GM21786 (cell line): ENCODE data around the gene P2RX1.

Source experiments
- ATAC-seq: cut with Tn5 transposase; IDR thresholded peaks from one replicate; pipeline ENCODE4 v1.9.1; 2021; ENCODE audit not compliant: unreplicated experiment

Gene P2RX1

GRCh38 chr17:3907483-3908216 lies 8.6 kb downstream of the P2RX1 start:
- no peak for ATAC-seq

DNA sequence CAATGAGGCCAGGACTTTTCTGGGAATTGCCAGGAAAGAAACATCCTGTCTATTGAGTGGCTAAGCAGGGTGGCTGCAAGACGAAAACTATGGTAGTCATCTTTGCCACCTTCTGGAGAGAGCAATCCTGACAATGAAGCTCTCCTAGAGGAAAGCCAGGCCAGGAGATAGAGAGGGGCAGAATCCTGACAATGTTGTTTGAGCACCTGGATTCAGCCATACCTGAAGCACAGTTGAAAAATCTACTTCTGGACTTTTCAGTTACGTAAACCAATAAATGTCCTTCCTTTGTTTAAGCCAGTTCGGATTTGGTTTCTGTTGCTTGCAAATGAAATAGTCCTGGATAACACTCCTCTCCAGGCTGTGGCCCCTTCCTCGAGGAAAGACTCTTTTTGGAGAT lies 9.4 kb downstream of the P2RX1 start:
- ATAC-seq: no peak

DNA sequence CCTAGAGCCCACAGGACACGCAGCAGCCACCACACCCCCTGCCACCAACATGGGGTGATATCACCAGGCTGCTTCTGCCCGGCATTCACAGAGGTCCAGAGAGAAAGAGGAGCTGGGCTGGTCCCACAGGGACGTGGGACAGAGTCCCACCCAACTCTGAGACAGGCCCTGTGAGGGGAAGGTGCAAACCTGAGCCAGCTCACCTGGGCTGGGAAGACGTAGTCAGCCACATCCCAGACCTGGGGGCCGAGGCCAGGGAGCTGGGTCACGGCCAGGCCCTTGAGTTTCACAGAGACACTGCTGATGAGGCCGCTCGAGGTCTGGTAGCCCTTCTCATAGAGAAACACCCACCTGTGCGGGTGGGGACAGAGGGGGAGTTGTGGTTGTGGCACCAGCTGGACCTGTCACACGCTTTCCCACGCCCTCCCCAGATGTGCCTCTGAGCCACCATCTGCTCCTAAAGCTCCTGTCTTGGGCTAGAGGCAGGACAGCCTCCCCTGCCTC lies 11.2 kb downstream of the P2RX1 start:
- no peak for ATAC-seq

DNA sequence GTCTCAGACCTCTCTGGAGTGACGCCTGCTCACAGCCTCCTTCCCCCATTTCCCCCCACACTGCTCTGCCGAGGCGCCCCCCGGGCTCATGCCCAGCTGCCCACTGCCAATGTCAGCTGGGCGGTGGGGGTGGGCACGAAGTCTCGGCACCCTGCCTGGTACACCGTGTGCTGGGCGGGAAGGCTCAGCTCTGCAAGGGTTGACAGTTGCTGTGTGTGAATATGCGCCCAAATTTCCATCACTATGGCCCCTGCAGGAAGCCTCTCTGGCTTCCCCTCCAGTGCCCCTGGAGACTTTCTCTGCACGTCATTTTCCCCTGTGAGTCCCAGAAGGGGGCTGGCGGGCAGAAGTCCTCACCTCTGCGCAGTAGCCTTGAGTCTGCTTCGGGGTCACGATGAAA lies 11.8 kb downstream of the P2RX1 start:
- no peak for ATAC-seq

- no peak for ATAC-seq
Observed at GRCh38 chr17:3903881-3904290, 12.4 kb downstream of the P2RX1 start.

GRCh38 chr17:3903051-3903825 lies 13.0 kb downstream of the P2RX1 start:
- no peak for ATAC-seq

DNA sequence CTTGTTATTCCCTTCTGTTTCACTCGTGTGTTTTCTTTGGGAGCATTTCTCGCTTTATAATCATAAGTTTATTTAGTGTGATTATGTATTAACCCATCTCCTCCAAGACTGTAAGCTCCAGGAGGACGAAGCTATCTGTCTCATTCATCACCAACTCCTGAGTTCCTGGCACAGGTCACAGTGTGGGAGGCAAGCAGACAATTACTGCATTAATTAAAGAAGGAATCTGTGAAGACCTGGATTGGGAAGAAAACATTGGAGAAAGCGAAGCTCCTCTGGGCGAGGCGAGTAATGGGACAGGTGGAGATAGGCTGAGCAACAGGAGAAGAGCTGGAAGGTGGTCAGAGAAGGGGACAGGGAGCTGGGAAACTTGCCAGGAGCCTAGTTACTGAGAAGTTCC lies 15.6 kb downstream of the P2RX1 start:
- ATAC-seq: no peak

DNA sequence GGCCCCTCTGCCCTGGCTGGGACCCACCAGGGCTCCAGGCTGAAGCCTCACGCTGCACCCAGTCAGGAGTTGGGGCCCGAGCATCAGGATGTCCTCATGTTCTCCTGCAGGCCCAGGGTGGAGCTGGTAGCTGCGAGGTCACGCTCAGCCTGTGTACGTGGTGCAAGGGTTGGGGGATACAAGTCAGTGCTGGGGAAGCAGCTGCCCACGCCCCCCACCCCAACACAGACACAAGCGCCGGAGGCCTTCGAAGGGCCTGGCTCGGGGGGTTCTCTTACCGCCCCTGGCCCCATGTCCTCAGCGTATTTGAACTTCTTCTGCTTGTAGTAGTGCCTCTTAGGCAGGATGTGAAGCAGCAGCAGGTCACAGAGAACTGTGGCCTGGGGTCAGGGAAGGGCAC lies 18.5 kb downstream of the P2RX1 start:
- ATAC-seq: no peak

GRCh38 chr17:3896968-3897235 lies 19.4 kb downstream of the P2RX1 start:
- no peak for ATAC-seq

DNA sequence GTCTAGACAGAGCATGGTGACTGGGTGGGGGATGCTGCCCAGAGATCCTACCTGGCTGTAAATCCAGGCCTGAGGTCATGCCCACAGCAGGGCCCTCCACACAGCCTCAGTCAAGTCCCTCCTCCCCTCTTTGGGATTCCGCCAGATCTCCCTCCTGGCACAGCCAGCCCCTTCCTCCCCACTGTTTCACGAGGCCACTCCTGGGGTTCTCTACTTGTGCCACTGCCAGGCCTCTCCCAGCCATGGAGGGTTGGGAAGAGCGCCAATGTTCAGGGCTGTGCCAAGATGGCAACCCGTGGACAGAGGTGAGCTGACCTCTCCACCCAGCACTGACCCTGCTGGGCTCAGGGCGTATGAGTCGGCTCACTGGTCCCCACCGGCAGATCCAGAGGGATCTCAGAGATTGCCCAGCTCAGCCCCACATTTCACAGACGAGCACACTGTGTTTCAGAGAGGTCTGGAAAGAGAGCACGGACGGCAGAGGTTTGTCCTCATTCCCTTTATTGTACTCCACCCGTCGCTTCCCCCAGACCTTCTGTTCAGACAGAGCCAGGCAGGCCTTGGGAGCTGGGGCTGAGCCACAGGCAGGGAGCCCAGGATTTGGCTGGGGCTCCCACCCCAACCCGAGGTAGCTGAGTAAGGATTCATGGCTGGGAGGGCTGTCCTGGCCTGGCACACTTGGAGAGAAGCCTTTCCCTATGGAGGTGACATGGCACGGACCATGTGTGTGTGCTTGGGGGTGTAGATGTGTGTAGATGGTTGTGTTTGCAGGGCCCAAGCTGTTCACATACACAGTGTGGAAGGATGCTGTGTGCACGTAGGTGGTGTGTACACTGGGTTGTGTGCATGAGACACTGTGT lies 19.9 kb downstream of the P2RX1 start:
- ATAC-seq: no peak

GRCh38 chr17:3895354-3895753 lies 20.9 kb downstream of the P2RX1 start:
- ATAC-seq: no peak

GRCh38 chr17:3894911-3895343 lies 21.3 kb downstream of the P2RX1 start:
- no peak for ATAC-seq

GRCh38 chr17:3894188-3894587 lies 22.1 kb downstream of the P2RX1 start:
- no peak for ATAC-seq

- ATAC-seq: no peak
Observed at GRCh38 chr17:3893720-3894116, 22.5 kb downstream of the P2RX1 start.

DNA sequence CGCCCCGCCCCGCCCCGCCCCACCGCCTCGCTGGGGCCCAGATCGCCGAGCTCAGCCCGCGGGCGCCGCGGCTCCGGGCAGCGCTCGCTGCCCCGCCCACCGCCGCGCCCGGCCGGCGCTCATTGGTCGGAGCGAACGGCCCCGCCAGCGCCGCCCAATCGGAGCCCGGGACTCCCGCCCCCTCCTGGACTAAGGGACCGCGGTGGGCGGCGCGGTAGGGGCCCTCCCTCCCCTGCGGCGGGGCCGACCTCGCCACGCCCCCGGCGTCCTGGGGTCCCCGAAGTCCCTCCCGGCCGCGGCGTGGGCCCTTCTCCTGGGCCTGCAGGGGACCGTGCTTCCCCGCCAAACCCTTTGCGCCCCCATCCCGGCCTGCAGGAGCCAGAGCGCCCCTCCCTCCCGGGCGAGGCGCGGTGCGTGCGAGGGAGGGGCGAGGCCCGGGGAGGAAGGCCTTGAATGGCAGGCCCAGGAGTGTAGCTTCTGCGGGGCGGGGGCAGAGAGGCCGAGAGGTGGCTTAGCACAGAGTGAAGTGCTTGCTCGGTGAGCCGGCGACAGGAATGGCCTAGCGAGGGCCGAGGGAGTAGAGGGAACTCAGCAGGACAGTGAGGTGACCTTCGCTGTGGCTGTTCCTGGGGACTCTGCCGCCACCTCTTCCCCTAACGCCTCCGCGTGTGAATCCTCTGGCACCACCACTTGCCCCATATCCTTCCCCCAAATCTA lies 23.1 kb downstream of the P2RX1 start, which contains the start of gene CAMKK1:
TSS of gene CAMKK1 (minus strand) at position 51 of the 717 bp plus-strand sequence. CDS start 7,366 bp downstream, outside the sequence.
- ATAC-seq: peak; percentile 81

DNA sequence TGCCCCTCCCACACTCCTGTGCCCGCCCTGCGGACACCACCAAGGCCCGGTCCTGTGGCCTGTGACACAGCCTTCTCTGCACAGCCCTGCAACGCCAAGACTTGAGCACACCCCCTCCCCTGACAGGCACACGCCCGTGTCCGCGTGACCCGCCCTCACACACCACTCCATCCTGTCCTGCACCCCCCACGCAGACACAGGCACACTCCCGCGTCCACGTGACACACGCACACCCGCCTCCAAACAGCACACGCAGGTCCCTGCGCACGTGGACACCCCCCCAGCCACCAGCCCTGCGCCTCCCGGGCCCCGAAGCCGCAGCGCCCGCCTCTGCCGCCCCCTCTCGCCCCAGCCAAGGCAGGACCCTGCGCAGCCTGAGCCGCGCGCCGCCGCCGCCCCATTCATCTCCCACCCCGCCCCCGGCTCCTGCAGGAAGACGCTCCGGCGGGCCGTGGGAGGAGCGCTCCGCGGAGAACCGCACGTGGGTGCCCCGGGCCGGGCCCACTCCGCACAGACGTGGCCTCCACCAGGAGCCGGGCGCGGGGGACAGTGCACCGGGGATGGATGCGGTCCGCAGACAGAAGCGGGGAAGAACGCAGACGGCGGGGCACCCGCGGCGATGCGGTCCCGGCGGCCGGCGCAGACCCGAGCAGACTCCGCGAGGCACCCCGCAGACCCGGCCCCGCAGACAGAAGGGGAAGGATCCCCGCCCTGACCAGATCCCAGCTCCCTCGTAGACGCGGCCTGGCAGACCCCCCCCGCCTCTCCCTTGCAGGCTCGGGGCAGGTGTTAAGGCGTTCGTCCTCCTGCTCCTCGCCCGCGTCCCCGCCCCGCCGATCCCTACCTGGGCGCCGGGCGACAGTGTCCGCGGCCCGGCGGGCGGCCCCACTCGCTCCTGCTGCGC lies 23.9 kb downstream of the P2RX1 start:
- peak; percentile 8 for ATAC-seq

GRCh38 chr17:3891626-3892094 lies 24.6 kb downstream of the P2RX1 start:
- no peak for ATAC-seq

- no peak for ATAC-seq
Observed at GRCh38 chr17:3890878-3891219, 25.4 kb downstream of the P2RX1 start.

- no peak for ATAC-seq
Observed at GRCh38 chr17:3890082-3890877, 26.0 kb downstream of the P2RX1 start.
